Inferior parietal cortex (tissue), 1 donor: ENCODE data around the gene PAAF1.
"Not testable (repeated sequence)": the region's sequence is repeated elsewhere in the genome, so short reads cannot be mapped to it uniquely, and the experiment has no call there.

Experiments
- DNase-seq: peaks from one replicate; pipeline ENCODE4 v3.0.0-alpha.2; 2016; ENCODE audit errors: extremely low spot score

PAAF1 gene

GRCh38 chr11:73876424-73877310 is at the start of gene PAAF1, which contains the start of gene COA4:
Gene PAAF1, plus strand, starts transcription at chr11:73876999. Its CDS starts 23 bp downstream, at chr11:73877022.
Gene COA4, minus strand, starts transcription at chr11:73876846. Its CDS starts 3,468 bp downstream, at chr11:73873378.
- DNase-seq: peak; percentile 99

GRCh38 chr11:73830261-73830660 is 46.5 kb upstream of the PAAF1 start:
- DNase-seq: no peak

- no peak for DNase-seq
Observed at GRCh38 chr11:73833067-73833466, 43.7 kb upstream of the PAAF1 start.

GRCh38 chr11:73838443-73839122 is 38.2 kb upstream of the PAAF1 start:
- DNase-seq: peak; percentile 52

GRCh38 chr11:73839123-73839457 is 37.7 kb upstream of the PAAF1 start:
- no peak for DNase-seq

GRCh38 chr11:73851046-73851764 is 25.6 kb upstream of the PAAF1 start:
- no peak for DNase-seq

GRCh38 chr11:73852049-73852448 is 24.8 kb upstream of the PAAF1 start:
- DNase-seq: no peak

GRCh38 chr11:73854680-73855079 is 22.1 kb upstream of the PAAF1 start:
- DNase-seq: no peak

GRCh38 chr11:73856031-73856567 is 20.7 kb upstream of the PAAF1 start:
- DNase-seq: peak; percentile 72

GRCh38 chr11:73859671-73860070 is 17.1 kb upstream of the PAAF1 start:
- no peak for DNase-seq

- DNase-seq: no peak
Observed at GRCh38 chr11:73860202-73860601, 16.6 kb upstream of the PAAF1 start.

GRCh38 chr11:73862986-73863385 is 13.8 kb upstream of the PAAF1 start:
- no peak for DNase-seq

- DNase-seq: no peak
Observed at GRCh38 chr11:73866095-73866579, 10.7 kb upstream of the PAAF1 start.

- DNase-seq: no peak
Observed at GRCh38 chr11:73866586-73866996, 10.2 kb upstream of the PAAF1 start.

GRCh38 chr11:73869332-73869949 is 7.4 kb upstream of the PAAF1 start:
- DNase-seq: no peak

- DNase-seq: no peak
Observed at GRCh38 chr11:73870261-73870660, 6.5 kb upstream of the PAAF1 start.

GRCh38 chr11:73872749-73873357 is 3.9 kb upstream of the PAAF1 start:
- DNase-seq: no peak

- DNase-seq: no peak
Observed at GRCh38 chr11:73875380-73875779, 1.4 kb upstream of the PAAF1 start.

- DNase-seq: no peak
Observed at GRCh38 chr11:73875840-73876239, 959 bp upstream of the PAAF1 start.

GRCh38 chr11:73878771-73879170 is 2.0 kb downstream of the PAAF1 start:
- DNase-seq: no peak

GRCh38 chr11:73880449-73880848 is 3.6 kb downstream of the PAAF1 start:
- DNase-seq: not testable (repeated sequence)
